GM21619 (cell line): ENCODE results near the gene NFAM1.

ENCODE experiments used
- ATAC-seq: cut with Tn5 transposase; IDR thresholded peaks from one replicate; pipeline ENCODE4 v1.9.1; 2021; ENCODE audit not compliant: unreplicated experiment

The NFAM1 gene

DNA sequence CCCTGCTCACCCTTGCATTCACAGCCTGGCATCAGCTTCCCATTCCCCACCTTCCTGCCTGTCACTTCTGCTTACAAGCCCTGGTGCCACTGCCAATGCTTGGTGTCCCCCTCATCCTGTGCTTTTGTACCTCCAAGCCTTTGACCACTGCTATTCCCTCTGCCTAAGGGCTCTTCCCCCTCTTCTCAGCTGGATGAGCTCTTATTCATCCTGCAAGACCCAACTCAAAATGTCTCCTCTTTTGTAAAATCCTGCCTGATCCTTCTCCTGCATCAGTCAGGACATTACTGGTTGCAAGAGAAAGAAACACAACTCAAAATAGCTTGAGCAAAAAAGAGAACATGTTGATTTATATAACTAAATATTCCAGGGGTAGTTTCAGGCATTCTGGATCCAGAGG, 94.8 kb downstream of the NFAM1 start:
- no peak for ATAC-seq

DNA sequence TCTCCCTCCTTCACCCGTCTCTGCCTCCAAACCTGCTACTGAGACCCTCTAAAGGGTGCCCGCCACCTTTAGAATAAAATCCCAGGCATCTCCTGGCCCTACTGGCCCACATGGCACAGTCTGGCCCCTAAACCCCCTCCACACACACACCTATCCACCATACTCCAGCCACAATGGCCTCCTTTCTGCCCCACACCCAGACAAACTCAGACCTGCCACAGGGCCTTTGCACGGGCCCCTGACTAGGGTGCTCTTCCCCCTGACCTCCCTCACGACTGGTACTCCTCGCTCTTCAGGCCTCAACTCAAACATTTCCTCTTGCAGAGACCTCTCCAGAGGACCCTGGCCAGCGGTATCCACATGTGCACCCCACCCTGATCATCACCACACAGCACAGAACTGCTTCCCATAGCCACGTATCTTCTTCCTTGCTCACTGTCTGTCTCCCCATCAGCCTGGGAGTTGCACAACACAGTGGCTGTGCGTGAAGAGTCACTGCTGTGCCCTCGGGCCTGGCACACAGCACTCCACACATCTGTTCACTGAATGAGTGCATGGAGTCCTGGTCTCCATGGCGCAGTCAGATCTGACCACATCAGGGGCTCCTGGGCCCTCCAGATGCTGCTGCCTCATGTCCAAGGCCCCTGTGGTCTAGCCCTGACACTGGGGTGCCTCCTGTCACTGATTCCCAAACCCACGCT, 95.5 kb downstream of the NFAM1 start:
- ATAC-seq = no peak

DNA sequence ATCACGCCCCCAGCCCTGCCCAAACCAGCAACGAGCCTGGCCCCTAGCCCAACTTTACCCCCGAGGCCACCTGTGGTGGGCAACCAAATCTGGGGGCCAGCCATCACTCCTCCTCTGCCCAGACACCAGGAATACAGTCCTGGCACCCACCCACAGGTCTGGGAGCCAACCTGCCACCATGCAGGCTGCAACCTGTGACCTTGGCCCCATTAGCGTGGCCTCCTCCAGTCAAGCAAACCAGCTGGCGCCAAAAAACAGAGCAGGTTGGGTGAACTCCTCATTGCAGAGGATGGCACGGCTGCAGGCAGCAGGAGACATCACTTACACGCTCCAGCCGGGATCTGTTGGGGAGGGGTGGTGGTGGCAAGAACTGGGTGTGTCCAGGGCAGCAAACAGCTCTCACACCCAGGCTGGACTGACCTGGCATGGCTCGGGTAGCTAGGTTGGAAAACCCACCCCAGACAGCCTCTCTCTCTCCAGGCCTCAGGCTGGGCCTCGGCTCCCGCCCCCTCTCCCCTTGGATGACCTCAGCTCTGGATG, 96.3 kb downstream of the NFAM1 start:
- ATAC-seq = no peak

GRCh38 chr22:42334875-42335512, 97.2 kb downstream of the NFAM1 start:
- no peak for ATAC-seq

DNA sequence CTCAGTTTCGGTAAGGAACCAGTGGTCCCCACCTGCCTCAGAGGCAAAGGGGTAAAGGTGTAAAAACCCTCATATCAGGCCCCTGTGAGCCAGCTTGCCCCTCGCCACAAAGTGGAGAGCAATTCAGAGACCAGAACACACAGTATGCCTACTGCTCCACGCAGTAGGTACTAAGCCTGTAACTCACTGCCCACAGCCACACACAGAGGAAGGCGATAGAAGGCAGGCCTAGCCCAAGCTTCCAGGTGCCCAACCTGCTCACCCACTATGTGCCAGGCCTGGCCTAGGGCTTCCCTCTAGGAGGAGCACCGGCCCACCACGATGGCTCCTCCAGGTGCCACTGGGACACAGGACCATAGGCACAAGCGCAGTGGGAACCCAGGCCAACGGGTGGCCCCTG, 98.7 kb downstream of the NFAM1 start:
- no peak for ATAC-seq

- ATAC-seq = no peak
These were observed 100.1 kb downstream of the NFAM1 start for GRCh38 chr22:42332089-42332488.

DNA sequence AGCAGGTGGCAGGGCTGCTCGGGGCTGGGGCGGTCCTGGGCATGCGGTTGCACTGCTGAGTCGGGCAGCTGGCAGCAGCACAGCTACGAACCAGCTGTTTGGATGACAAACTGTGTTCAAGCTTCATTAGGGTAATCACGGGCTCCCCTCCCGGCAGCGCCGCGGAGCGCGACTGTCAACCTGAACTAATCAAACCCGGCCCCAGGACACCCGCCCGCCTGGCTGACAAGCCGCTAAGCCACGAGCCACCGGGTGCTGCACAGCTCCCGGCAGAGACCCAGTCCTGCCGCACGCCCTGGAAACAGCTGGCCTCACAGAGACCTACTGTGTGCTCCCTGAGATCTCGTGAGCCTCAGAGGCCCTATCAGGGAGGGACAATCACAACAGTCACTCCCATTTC, 101.2 kb downstream of the NFAM1 start:
- no peak for ATAC-seq
